Transverse colon (tissue), 4 donors: ENCODE data around the gene TMEM184A. TPM values are rescaled to one million over a fixed set of nuclear protein-coding genes. Genes with fewer than 3 reads are reported as not detected.

ENCODE experiments used
- DNase-seq: peaks from one replicate; pipeline ENCODE4 v3.0.0-alpha.2; 2019
- H3K27ac ChIP-seq, 4 donors: fragments of 200-600 bp; sonication (generic); 2 replicates each; pipeline ENCODE4 v1.5.1; 2016 to 2018; ENCODE audit warnings: inconsistent platforms in 4 of 4
- H3K27me3 ChIP-seq: fragments of 200-600 bp; sonication (generic); 2 replicates; pipeline ENCODE4 v1.5.1; 2017; ENCODE audit warnings: inconsistent platforms
- H3K36me3 ChIP-seq, 4 donors: fragments of 200-600 bp; sonication (generic); 2 replicates each; pipeline ENCODE4 v1.5.1; 2017 to 2019; ENCODE audit warnings: inconsistent platforms in 4 of 4
- H3K4me1 ChIP-seq, 4 donors: fragments of 200-600 bp; sonication (generic); 2 replicates each; pipeline ENCODE4 v1.5.1; 2017 to 2020; ENCODE audit warnings: inconsistent platforms in 4 of 4
- H3K4me3 ChIP-seq, 4 donors: fragments of 200-600 bp; sonication (generic); 1 replicate in 1 of 4; 2 replicates in 3 of 4; pipeline versions ENCODE4 v1.5.1 to v1.6.1; 2017 to 2019; ENCODE audit warnings: inconsistent platforms in 4 of 4
- H3K9me3 ChIP-seq, 2 donors: fragments of 200-600 bp; sonication (generic); 2 replicates each; pipeline ENCODE4 v1.5.1; 2017 to 2019; ENCODE audit warnings: inconsistent platforms in 2 of 2
- EP300 ChIP-seq: sonication (generic); formaldehyde crosslinking; IDR thresholded peaks from one replicate; pipeline ENCODE4 v1.6.1; 2017; ENCODE audit warnings: antibody characterized with exemption, low read depth
- POLR2A ChIP-seq: fragments of 450-650 bp; IDR thresholded peaks from one replicate; pipeline ENCODE4 v1.6.1; 2016; ENCODE audit warnings: antibody characterized with exemption, mild to moderate bottlenecking, moderate library complexity
- POLR2AphosphoS5 ChIP-seq, 3 donors: sonication (generic); formaldehyde crosslinking; IDR thresholded peaks; one replicate each; pipeline ENCODE4 v1.6.1; 2016; ENCODE audit warnings: antibody characterized with exemption in 3 of 3
- WGBS, 2 donors: methylation state at CpG; one replicate each; pipeline ENCODE4 v1.1.5; 2018; ENCODE audit warnings: low coverage in 1 of 2; 5-methylcytosine and 5-hydroxymethylcytosine counted together
- in situ Hi-C, 4 donors: fragments of 200-750 bp; cut with MboI; loops; one replicate each; pipeline versions ENCODE4 v1.15.0 to v1.15.1; 2017; ENCODE audit warnings: low sequenced_read_pairs in 3 of 4, low pct_ligation_motif_present in 1 of 4, low pct_unique_long_range_greater_than_20kb in 1 of 4
- intact Hi-C: fragments of 100-400 bp; cut with DNase I; formaldehyde crosslinking; loops from one replicate; pipeline ENCODE4 v1.15.1; 2023; ENCODE audit warnings: low total_unique reads
- total RNA-seq, 4 donors: library from RNA; depleted of rRNA; stranded (reverse); fragments of >200 nt; gene quantifications; one replicate each; pipeline ENCODE4 v1.1.0, GENCODE V29; 2016
- TF ChIP-seq, protein P1 (sequence below), 5 experiments: fragments of 200-600 bp in 3 of 5; fragments of 450-650 bp in 2 of 5; sonication (generic) in 3 of 5; IDR thresholded peaks; 1 replicate in 2 of 5; 2 replicates in 3 of 5; pipeline ENCODE4 v1.5.1; 2016 to 2017; ENCODE audit warnings: antibody characterized with exemption in 5 of 5, inconsistent platforms in 3 of 5, mild to moderate bottlenecking in 2 of 5, moderate library complexity in 1 of 5

TMEM184A gene
- total RNA-seq, 4 donors from 2014 or later: 49.9 to 151 (median 94.1) TPM

DNA sequence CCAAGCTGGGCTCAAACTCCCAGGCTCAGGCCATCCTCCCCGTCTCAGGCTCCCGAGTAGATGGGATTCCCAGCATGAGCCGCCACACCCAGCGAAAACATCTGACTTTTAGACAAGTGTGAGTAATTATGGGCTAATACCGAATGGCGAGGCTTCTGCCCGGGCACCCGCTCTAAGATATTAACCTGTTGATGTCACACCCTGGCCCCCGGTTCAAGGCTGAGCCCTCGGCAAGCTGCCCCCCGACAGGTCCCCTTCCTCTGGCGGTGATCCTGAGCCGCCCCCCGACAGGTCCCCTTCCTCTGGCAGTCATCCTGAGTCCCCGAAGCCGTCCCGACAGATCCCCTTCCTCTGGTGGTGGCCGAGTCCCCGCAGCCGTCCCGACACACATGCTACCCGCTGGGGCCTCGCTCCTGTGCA, 8.6 kb upstream of the TMEM184A start:
- Histone ChIP-seq H3K9me3 (no peaks in the 10 kb centered on the region), H3K27me3 (no peaks in the 10 kb centered on the region), H3K27ac (no peak overlapping the region), H3K36me3 (no peaks in the 10 kb centered on the region), H3K4me1 (peaks cover 10 to 49% (median 36%) of the 10 kb centered on the region in 4 donors), H3K4me3 (no peak overlapping the region)
- WGBS, 2 donors: 82% methylated on average over 22 of the region's 23 CpGs; no CpG with 5 or more reads in 1 of the 2 donors
- in situ Hi-C loops (no loop called here), intact Hi-C loops (no loop called here)
- DNase-seq: no peak
- TF ChIP-seq EP300 (no peak), POLR2A (no peak), POLR2AphosphoS5 (IDR thresholded peaks at IDR 0.05) (no peak)
- TF ChIP-seq, protein P1, sequence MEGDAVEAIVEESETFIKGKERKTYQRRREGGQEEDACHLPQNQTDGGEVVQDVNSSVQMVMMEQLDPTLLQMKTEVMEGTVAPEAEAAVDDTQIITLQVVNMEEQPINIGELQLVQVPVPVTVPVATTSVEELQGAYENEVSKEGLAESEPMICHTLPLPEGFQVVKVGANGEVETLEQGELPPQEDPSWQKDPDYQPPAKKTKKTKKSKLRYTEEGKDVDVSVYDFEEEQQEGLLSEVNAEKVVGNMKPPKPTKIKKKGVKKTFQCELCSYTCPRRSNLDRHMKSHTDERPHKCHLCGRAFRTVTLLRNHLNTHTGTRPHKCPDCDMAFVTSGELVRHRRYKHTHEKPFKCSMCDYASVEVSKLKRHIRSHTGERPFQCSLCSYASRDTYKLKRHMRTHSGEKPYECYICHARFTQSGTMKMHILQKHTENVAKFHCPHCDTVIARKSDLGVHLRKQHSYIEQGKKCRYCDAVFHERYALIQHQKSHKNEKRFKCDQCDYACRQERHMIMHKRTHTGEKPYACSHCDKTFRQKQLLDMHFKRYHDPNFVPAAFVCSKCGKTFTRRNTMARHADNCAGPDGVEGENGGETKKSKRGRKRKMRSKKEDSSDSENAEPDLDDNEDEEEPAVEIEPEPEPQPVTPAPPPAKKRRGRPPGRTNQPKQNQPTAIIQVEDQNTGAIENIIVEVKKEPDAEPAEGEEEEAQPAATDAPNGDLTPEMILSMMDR (IDR thresholded peaks at IDR 0.05): no peak

DNA sequence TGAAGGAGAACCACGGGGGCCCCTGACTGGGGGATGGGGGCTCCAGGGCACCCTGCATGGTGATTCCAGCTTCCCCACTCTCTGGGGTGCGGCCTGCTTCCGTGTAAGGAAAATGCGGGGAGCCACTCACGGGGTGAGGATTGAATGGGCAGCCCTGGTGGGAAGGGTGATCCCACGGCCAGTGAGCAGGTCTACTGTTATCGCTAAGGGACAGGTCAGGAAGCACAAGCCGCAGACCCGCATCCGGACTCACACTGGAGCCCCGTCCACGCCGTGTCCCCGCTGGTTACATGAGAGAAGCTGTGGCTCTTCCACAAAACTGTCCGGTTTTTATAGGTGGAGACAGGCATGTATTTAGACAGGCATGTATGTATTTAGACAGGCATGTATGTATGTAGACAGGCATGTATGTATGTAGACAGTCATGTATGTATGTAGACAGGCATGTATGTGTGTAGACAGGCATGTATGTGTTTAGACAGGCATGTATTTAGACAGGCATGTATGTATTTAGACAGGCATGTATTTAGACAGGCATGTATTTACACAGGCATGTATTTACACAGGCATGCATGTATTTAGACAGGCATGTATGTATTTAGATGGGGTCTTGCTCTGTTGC, 8.1 kb upstream of the TMEM184A start:
- no peak overlapping the region for H3K4me3 ChIP-seq
- DNase-seq: no peak
- no peak overlapping the region for H3K27ac ChIP-seq
- H3K4me1 ChIP-seq: peaks cover 6 to 51% (median 34%) of the 10 kb centered on the region in 4 donors
- intact Hi-C loops (no loop called here), in situ Hi-C loops (no loop called here)
- no peaks in the 10 kb centered on the region for H3K36me3 ChIP-seq
- no peaks in the 10 kb centered on the region for H3K9me3 ChIP-seq
- WGBS, 2 donors: 84% methylated on average over 15 of the region's 15 CpGs; no CpG with 5 or more reads in 1 of the 2 donors
- TF ChIP-seq POLR2A (no peak), EP300 (no peak), POLR2AphosphoS5 (IDR thresholded peaks at IDR 0.05) (no peak)
- TF ChIP-seq, protein P1 (IDR thresholded peaks at IDR 0.05): no peak
- no peaks in the 10 kb centered on the region for H3K27me3 ChIP-seq

DNA sequence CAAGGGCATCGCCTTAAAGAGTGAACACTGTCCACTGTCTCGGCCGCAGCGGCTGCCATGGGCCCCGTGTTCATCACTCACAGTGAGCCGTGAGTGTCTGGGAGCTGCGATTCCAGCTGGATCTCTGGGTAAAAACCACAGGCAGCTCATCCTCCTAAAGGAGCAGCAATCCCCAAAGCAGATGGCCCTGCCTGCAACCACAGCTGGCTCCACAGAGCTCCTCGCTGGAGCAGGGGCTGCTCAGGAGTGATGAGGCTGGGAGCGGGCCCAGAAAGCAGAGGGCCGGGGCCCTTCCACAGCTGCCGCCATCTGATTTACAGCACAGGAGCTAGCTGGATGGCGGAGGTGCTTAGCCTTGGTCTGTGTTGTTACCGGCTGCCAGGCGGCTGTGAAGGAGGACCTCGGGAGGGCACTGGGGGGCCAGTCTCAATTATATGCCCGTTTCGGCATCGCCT, 6.6 kb upstream of the TMEM184A start:
- no peaks in the 10 kb centered on the region for H3K27me3 ChIP-seq
- intact Hi-C loops (no loop called here), in situ Hi-C loops (no loop called here)
- 85% methylated on average over 18 of the region's 18 CpGs; no CpG with 5 or more reads in 1 of the 2 donors for WGBS, 2 donors
- H3K9me3 ChIP-seq: no peaks in the 10 kb centered on the region
- H3K4me1 ChIP-seq: peaks cover 0 to 44% (median 23%) of the 10 kb centered on the region in 4 donors
- H3K4me3 ChIP-seq: no peak overlapping the region
- TF ChIP-seq EP300 (no peak), POLR2AphosphoS5 (IDR thresholded peaks at IDR 0.05) (no peak), POLR2A (no peak)
- TF ChIP-seq, protein P1 (IDR thresholded peaks at IDR 0.05): no peak
- H3K27ac ChIP-seq: no peak overlapping the region
- H3K36me3 ChIP-seq: no peaks in the 10 kb centered on the region
- DNase-seq: no peak

DNA sequence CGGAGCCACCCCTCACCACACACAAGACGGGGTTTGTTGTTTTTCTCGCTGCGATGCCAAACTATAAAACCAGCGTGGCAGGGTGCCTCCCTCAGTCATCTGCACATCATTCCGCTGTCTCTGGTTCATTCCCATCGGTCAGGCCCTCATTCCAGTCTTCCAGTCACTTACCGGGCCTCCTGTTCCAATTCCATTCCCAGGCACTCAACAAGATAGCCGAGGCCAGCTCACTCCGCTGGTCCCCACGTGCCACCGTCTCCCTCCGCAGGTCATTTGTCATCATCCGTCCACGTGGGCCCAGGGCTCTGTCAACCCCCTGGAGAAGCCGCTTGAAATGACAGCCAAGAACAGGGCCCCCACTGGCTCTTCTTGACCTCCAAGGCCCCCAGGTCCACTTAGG, 6.1 kb upstream of the TMEM184A start:
- 79 to 92% methylated on average over 4 to 16 of the region's 16 CpGs for WGBS, 2 donors
- TF ChIP-seq, protein P1 (IDR thresholded peaks at IDR 0.05): no peak
- TF ChIP-seq POLR2AphosphoS5 (IDR thresholded peaks at IDR 0.05) (no peak), EP300 (no peak), POLR2A (no peak)
- Histone ChIP-seq H3K27ac (no peak overlapping the region), H3K36me3 (no peaks in the 10 kb centered on the region), H3K4me1 (peaks cover 0 to 40% (median 18%) of the 10 kb centered on the region in 4 donors), H3K9me3 (no peaks in the 10 kb centered on the region), H3K27me3 (no peaks in the 10 kb centered on the region), H3K4me3 (no peak overlapping the region)
- no peak for DNase-seq
- intact Hi-C loops: no loop called here
- in situ Hi-C loops: no loop called here
